Measurements from ENCODE around the gene TRAPPC3.
A peak's percentile ranks its signal among the peaks of the same experiment; 100 is the strongest.

TRAPPC3 gene

GRCh38 chr1:36162680-36163239 lies 13.5 kb upstream of the TRAPPC3 start:
- peaks cover 17% of the 10 kb centered on the region for H3K4me1 ChIP-seq

GRCh38 chr1:36161641-36162531 lies 12.6 kb upstream of the TRAPPC3 start:
- no peak overlapping the region for H2AFZ ChIP-seq
- H3K36me3 ChIP-seq (ENCODE audit: control insufficient read depth, insufficient read depth, low read length) = no peaks in the 10 kb centered on the region
- no peak overlapping the region for H3K9ac ChIP-seq
- no peaks in the 10 kb centered on the region for H3K9me3 ChIP-seq (ENCODE audit: control insufficient read depth, low read length)
- no peak for TF ChIP-seq CTCF (IDR thresholded peaks at IDR 0.05)
- peak overlapping the region; percentile 24 for H3K27ac ChIP-seq
- no peaks in the 10 kb centered on the region for H3K27me3 ChIP-seq (ENCODE audit: control insufficient read depth, insufficient read depth, low read length)
- H3K4me1 ChIP-seq = peaks cover 11% of the 10 kb centered on the region
- peak overlapping the region; percentile 33 for H3K4me2 ChIP-seq (ENCODE audit: low read length)
- H3K4me3 ChIP-seq (ENCODE audit: low read depth, low read length) = peak overlapping the region; percentile 9
- peaks cover 24% of the 10 kb centered on the region for H3K79me2 ChIP-seq

More at GRCh38 chr1:36162680-36163239, 13.5 kb upstream of the TRAPPC3 start:
- H3K27me3 ChIP-seq (ENCODE audit: control insufficient read depth, insufficient read depth, low read length) = no peaks in the 10 kb centered on the region
- no peak overlapping the region for H3K9ac ChIP-seq
- no peak overlapping the region for H3K4me3 ChIP-seq (ENCODE audit: low read depth, low read length)
- H3K36me3 ChIP-seq (ENCODE audit: control insufficient read depth, insufficient read depth, low read length) = no peaks in the 10 kb centered on the region
- no peak for TF ChIP-seq CTCF (IDR thresholded peaks at IDR 0.05)
- H2AFZ ChIP-seq = no peak overlapping the region
- no peak overlapping the region for H3K4me2 ChIP-seq (ENCODE audit: low read length)
- no peaks in the 10 kb centered on the region for H3K9me3 ChIP-seq (ENCODE audit: control insufficient read depth, low read length)
- H3K79me2 ChIP-seq = peaks cover 27% of the 10 kb centered on the region
- no peak overlapping the region for H3K27ac ChIP-seq

GRCh38 chr1:36160949-36161485 lies 11.7 kb upstream of the TRAPPC3 start:
- Histone ChIP-seq H3K36me3 (ENCODE audit: control insufficient read depth, insufficient read depth, low read length) (no peaks in the 10 kb centered on the region), H3K27ac (peak overlapping the region; percentile 73), H3K27me3 (ENCODE audit: control insufficient read depth, insufficient read depth, low read length) (no peaks in the 10 kb centered on the region), H3K9me3 (ENCODE audit: control insufficient read depth, low read length) (no peaks in the 10 kb centered on the region), H3K4me3 (ENCODE audit: low read depth, low read length) (peak overlapping the region; percentile 9), H2AFZ (peak overlapping the region; percentile 42), H3K4me1 (peaks cover 6% of the 10 kb centered on the region), H3K79me2 (peaks cover 24% of the 10 kb centered on the region), H3K4me2 (ENCODE audit: low read length) (peak overlapping the region; percentile 47), H3K9ac (no peak overlapping the region)
- TF ChIP-seq CTCF (IDR thresholded peaks at IDR 0.05) = peak; percentile 16

GRCh38 chr1:36160388-36160948 lies 11.2 kb upstream of the TRAPPC3 start:
- no peaks in the 10 kb centered on the region for H3K27me3 ChIP-seq (ENCODE audit: control insufficient read depth, insufficient read depth, low read length)
- peaks cover 5% of the 10 kb centered on the region for H3K4me1 ChIP-seq
- H3K9ac ChIP-seq = no peak overlapping the region
- TF ChIP-seq CTCF (IDR thresholded peaks at IDR 0.05) = no peak
- H2AFZ ChIP-seq = peak overlapping the region; percentile 42
- peak overlapping the region; percentile 73 for H3K27ac ChIP-seq
- no peak overlapping the region for H3K4me3 ChIP-seq (ENCODE audit: low read depth, low read length)
- H3K9me3 ChIP-seq (ENCODE audit: control insufficient read depth, low read length) = no peaks in the 10 kb centered on the region
- peaks cover 21% of the 10 kb centered on the region for H3K79me2 ChIP-seq
- no peaks in the 10 kb centered on the region for H3K36me3 ChIP-seq (ENCODE audit: control insufficient read depth, insufficient read depth, low read length)
- H3K4me2 ChIP-seq (ENCODE audit: low read length) = peak overlapping the region; percentile 47
